Frontal cortex (tissue), 4 donors: Measurements from ENCODE around the gene KANK2. TPM values are rescaled to one million over a fixed set of nuclear protein-coding genes. Genes with fewer than 3 reads are reported as not detected.

Experiments
- DNase-seq, 2 donors: peaks; one replicate each; pipeline ENCODE4 v3.0.0; 2012; ENCODE audit warnings: low spot score in 2 of 2
- FAIRE-seq: peaks from 2 replicates; lab custom pipeline; 2012; peaks lifted over from hg19 to GRCh38; lab: Jason Lieb, UNC
- total RNA-seq: library from RNA; depleted of rRNA; stranded (reverse); fragments of >200 nt; gene quantifications from one replicate; pipeline ENCODE4 v1.2.3, GENCODE V29; 2014
- donor health status: control.
- donor health status: control.
- donor health status: control.

KANK2 gene
- total RNA-seq = 7.3 TPM

- peak; percentile 98 for DNase-seq
- FAIRE-seq = no peak
Measured at GRCh38 chr19:11197291-11198174, at the start of gene KANK2. KANK2 (minus strand) TSS chr19:11197545; CDS start chr19:11194511, 3,034 bp downstream.

- DNase-seq = no peak
- FAIRE-seq = no peak
Measured at GRCh38 chr19:11246941-11247340, 49.6 kb upstream of the KANK2 start.

- DNase-seq = no peak
- FAIRE-seq = no peak
Measured at GRCh38 chr19:11244846-11245589, 47.7 kb upstream of the KANK2 start.

- FAIRE-seq = no peak
- no peak for DNase-seq
Measured at GRCh38 chr19:11243798-11244169, 46.4 kb upstream of the KANK2 start.

DNA sequence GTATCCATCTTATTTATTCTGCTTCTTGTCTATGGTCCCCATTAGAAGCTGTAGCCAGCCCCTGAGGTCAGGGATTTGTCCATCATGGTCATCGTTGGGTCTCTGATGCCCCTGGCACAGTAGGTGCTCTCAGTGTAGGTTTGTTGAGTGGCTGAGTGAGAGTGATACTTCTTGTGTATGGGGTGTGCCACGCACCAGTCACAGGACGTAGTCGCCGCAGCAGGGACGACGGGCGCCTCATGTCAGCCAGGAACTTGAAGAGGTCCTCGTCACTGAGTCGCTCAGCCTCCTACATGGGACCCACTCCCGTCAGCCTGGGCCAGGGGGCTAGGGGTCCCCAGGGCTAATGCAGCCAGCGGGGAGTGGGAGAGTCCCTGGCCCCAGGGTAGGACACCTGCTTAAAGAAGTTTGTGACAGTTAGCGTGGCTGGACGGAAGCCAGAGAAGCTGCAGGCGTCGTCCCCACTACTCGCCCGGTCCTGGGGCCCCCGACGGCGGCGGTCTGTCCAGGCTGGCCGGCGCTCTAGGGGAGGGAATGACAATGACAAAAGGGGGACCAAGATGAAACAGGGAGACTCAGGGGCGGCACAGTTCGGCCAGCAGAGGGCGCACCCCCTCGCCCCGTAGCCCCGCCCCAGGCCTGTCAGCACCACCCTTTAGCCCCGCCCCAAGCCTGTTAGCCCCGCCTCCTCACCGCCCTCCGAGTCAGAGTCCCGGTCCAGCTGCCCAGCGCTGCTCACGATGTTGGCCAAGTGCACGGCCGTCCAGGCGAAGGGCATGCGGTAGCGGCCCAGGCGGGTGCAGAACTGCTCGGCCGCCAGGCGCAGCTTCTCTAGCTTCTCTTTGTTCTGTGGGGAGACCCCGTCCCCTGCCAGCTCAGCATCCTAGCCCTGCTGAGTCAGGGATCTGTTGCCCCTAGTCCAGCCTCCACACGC lies 45.8 kb upstream of the KANK2 start:
- FAIRE-seq (no peak), DNase-seq (peak; percentile 89 to 100)

DNA sequence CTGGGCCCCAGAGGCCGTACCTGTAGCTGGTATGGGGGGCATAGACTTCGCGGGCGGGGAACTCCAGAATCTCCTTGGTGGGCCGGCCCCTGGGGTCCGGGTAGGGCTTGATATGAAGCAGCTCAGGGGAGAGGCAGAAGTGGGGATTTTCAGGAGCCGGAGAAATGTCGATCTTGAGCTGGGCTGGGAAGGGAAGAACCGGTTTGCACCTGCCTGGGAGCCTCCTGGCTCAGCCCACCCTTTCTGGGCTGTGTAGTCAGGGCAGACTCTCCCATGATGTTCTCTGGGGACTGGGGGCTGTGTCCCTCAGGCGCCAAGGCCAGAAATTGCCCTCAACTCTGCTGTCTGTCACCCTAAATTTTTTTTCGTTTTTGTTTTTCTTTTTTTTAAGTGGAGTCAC lies 44.7 kb upstream of the KANK2 start:
- no peak for FAIRE-seq

DNA sequence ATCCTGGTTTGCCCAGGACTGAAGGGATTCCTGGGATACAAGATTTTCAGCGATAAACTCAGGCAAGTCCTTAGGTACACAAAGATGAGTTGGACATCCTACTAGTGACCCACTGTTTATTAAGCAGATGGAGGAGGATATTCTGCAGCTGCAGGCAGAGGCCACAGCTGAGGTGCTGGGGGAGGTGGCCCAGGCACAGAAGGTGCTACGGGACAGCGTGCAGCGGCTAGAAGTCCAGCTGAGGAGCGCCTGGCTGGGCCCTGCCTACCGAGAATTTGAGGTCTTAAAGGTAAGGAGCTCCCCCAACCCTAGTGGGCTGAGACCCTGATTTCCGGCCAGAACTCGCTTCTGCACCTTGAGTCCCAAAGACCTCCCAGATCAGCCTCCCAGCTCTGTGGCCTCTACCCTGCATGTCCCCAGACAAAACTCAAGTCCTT lies 42.7 kb upstream of the KANK2 start:
- FAIRE-seq = no peak
- DNase-seq = no peak

More for the DNA sequence above, 44.7 kb upstream of the KANK2 start:
- no peak for DNase-seq

GRCh38 chr19:11239377-11240000 lies 42.1 kb upstream of the KANK2 start, which contains the start of gene ANGPTL8:
ANGPTL8 (plus strand) TSS chr19:11239619; CDS start chr19:11239638, 19 bp downstream.
- no peak for FAIRE-seq
- DNase-seq = no peak

GRCh38 chr19:11238781-11239376 lies 41.5 kb upstream of the KANK2 start:
- FAIRE-seq = no peak
- no peak for DNase-seq

GRCh38 chr19:11238041-11238440 lies 40.7 kb upstream of the KANK2 start:
- no peak for FAIRE-seq

DNA sequence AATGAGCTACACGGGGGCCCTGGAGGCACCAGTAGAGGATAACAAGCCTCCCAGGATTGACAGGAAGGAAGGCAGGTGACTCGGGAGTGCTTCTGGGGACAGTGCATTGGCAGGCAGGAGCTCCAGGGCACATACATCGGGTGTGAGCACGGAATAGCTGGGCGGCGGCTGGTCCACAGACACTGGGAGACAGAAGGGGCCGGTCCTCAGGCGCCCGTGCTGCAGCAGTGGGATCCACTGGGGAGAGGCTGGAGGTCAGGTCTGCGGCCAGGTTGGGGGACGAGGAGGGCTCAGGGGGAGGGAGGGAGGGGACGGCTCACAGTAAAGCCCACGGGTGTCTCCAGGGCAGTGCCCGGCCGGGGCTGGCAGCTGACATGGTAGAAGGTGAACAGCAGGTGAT lies 40.0 kb upstream of the KANK2 start:
- FAIRE-seq (no peak), DNase-seq (no peak)

More at GRCh38 chr19:11238041-11238440, 40.7 kb upstream of the KANK2 start:
- DNase-seq = no peak

GRCh38 chr19:11236324-11237301 lies 39.3 kb upstream of the KANK2 start:
- DNase-seq (no peak), FAIRE-seq (no peak)

DNA sequence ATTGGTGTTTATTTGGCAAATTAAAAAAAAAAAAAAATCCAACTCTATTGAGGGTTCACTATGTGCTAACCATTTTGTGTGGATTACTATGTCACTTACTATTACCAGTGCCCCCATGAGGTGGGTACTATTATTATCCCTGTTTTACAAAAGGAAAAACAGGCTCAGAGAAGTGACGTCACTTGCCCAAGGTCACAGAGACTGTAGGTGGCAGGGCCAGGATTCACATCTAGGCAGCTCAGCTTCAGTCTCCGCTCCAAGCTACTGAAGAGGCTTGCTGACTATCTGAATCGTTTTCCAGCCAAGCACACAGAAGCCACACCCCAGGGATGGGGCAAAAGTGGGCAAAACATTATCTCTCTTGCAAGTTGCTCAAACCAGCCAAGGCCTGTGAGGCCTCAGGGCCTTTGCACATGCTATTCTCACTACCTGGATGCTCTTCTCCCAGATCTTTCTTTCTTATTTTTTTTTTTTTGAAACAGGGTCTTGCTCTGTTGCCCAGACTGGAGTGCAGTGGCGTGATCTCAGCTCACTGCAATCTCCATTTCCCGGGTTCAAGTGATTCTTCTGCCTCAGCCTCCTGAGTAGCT lies 37.2 kb upstream of the KANK2 start:
- FAIRE-seq (no peak), DNase-seq (no peak)

DNA sequence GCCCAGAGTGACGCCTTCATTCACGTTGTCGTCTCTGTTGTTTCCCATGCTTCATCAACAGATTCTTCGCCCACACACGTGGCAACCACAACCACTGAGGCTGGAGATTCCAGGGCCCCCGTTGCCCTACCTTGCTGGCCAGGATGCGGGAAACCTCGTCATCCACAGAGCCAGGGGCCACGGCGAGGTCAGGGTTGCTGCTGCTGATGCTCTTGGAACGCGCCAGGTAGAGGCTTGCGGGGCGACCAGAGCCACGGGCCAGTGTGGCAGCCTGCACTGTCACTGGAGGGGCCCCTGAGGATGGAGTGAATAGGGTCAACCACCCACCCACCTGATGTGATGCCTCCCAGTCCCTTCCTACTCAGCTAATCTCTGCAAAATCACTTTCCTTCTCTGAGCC lies 35.7 kb upstream of the KANK2 start:
- FAIRE-seq (no peak), DNase-seq (no peak)

GRCh38 chr19:11232555-11232954 lies 35.2 kb upstream of the KANK2 start:
- FAIRE-seq (no peak), DNase-seq (no peak)

DNA sequence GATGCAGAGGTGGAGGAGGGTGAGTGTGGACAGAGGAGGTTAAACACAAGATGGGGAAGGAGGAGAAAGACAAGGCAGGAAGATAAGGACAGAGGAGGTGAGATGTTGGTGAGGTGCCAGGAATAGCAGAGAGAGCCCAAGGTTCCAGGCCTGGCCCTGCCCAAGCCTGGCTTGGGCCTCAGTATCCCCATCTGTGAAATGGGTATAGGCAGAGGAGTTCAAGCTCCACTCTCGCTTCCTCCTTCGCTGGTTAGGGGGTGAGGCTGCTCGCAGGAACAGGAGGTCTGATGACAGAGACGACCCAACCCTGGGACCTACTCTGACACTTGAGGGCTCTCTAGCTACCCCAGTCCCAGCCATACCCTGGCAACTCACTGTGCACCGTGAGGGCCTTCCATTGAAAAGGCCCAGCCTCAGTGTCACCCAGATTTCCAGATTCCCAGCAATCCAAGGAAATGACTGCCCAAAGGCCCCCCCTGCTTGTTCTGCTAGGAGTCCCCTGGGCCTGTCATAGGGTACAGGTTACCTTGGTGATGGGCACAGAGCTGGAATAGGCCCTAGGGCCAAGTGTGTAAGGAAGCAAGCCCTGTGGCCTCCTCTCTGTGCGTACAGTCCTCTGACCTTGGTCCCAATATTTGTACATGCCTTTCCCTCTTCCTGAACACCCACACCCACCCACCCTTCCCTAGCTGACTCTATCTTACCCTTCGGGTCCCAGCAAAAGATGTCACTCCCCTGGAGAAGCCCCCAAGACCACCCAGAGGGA lies 33.5 kb upstream of the KANK2 start:
- DNase-seq = no peak
- FAIRE-seq = no peak
